BLaER1 (cell line): ENCODE data around the gene SKOR1.

ENCODE experiments used
- H3K27ac ChIP-seq: shearing (Covaris generic); formaldehyde crosslinking; 2 replicates; pipeline ENCODE4 v1.8.1; 2022
- H3K27me3 ChIP-seq: shearing (Covaris generic); formaldehyde crosslinking; 2 replicates; pipeline ENCODE4 v1.8.1; 2022
- H3K36me3 ChIP-seq: shearing (Covaris generic); formaldehyde crosslinking; 2 replicates; pipeline ENCODE4 v1.8.1; 2022
- H3K4me1 ChIP-seq: shearing (Covaris generic); formaldehyde crosslinking; 2 replicates; pipeline ENCODE4 v1.8.1; 2022
- H3K4me2 ChIP-seq: shearing (Covaris generic); formaldehyde crosslinking; 2 replicates; pipeline ENCODE4 v1.8.1; 2022
- H3K4me3 ChIP-seq: shearing (Covaris generic); formaldehyde crosslinking; 2 replicates; pipeline ENCODE4 v1.8.1; 2022
- H3K9ac ChIP-seq: shearing (Covaris generic); formaldehyde crosslinking; 2 replicates; pipeline ENCODE4 v1.8.1; 2022
- H3K9me3 ChIP-seq: shearing (Covaris generic); formaldehyde crosslinking; 2 replicates; pipeline ENCODE4 v1.8.1; 2022
- H4K20me1 ChIP-seq: shearing (Covaris generic); formaldehyde crosslinking; 2 replicates; pipeline ENCODE4 v1.8.1; 2022
- Cebpa-rat ChIP-seq: shearing (Covaris generic); IDR thresholded peaks from 2 replicates; pipeline ENCODE4 v1.8.1; 2022

The SKOR1 gene

DNA sequence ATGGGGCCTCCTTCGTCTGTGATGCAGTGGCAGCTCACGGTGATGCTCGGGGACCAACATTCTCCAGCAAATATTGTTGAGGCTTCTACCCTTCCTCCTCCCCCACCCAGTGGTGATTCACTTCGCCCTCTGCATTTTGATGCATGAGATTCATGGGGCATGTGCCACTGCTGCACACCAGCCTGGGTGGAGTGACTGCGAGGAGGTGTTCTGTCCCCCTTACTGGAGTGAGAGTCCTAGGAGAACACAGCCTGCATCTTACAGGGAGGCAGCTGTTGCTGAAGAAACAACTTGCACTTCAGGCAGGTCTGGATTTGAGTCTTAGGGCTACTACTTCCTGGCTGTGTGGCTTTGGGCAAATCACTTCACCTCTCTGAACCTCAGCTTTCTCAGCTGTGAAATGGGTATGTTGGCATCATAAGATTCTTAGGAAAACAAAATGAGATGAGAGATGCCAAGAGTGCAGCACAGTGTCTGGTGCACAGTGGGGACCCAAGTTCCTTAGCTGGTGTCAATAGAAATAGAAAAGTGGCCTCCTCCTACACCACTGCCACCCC lies 10.2 kb upstream of the SKOR1 start:
- H3K9ac ChIP-seq: no peak overlapping the region
- H4K20me1 ChIP-seq: peaks cover 9% of the 10 kb centered on the region; the same call in 1 of the 2 replicates
- no peak overlapping the region for H3K4me2 ChIP-seq
- H3K4me1 ChIP-seq: peaks cover 26% of the 10 kb centered on the region
- peaks cover 23% of the 10 kb centered on the region for H3K27me3 ChIP-seq
- H3K4me3 ChIP-seq: no peak overlapping the region
- peaks cover 11% of the 10 kb centered on the region for H3K36me3 ChIP-seq
- no peak for TF ChIP-seq Cebpa-rat
- no peak overlapping the region for H3K27ac ChIP-seq
- H3K9me3 ChIP-seq: peaks cover 10% of the 10 kb centered on the region

DNA sequence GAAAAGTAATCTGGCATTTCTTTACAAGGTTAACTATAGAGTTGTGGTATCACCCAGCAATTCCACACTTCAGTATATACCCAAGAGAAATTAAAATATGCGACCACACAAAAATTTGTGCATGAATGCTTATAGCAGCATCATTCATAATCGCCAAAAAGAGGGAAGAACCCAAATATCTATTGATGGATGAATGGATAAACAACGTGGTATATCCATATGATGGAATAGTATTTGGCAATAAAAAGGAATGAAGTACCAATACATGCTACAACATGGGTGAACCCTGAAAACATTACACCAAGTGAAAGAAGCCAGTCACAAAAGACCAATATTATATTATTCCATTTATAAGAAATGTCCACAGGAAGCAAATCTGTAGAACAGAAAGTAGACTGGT lies 8.6 kb upstream of the SKOR1 start:
- Histone ChIP-seq H3K4me2 (no peak overlapping the region), H4K20me1 (peaks cover 24% of the 10 kb centered on the region; the same call in 1 of the 2 replicates), H3K4me3 (no peak overlapping the region), H3K27ac (no peak overlapping the region), H3K4me1 (peaks cover 14% of the 10 kb centered on the region), H3K9me3 (peaks cover 18% of the 10 kb centered on the region), H3K36me3 (peaks cover 11% of the 10 kb centered on the region), H3K27me3 (peaks cover 39% of the 10 kb centered on the region), H3K9ac (no peak overlapping the region)
- no peak for TF ChIP-seq Cebpa-rat

DNA sequence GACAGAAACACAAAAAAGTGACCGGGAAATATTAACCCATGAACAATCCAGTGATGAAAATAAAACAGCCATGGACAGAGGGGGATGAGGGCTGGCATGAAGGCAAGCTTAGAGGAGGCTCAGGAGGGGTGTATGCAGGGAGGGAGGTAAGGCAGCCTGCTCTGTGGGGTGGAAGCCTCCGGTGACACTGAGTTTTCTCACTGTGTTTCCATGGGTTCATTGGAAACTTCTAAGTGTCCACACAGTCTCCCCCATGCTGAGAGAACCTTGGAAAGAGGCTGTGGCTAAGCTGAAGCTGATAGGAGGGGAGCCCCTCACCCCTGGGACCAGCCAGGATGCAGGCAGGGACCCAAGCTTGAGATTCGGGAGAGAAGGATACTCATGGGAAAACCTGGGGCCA lies 6.8 kb upstream of the SKOR1 start:
- Histone ChIP-seq H3K4me1 (no peaks in the 10 kb centered on the region), H4K20me1 (peaks cover 39% of the 10 kb centered on the region; the same call in 1 of the 2 replicates), H3K27me3 (peaks cover 57% of the 10 kb centered on the region), H3K4me2 (no peak overlapping the region), H3K9ac (no peak overlapping the region), H3K27ac (no peak overlapping the region), H3K9me3 (peaks cover 36% of the 10 kb centered on the region), H3K4me3 (no peak overlapping the region), H3K36me3 (peaks cover 11% of the 10 kb centered on the region)
- no peak for TF ChIP-seq Cebpa-rat

DNA sequence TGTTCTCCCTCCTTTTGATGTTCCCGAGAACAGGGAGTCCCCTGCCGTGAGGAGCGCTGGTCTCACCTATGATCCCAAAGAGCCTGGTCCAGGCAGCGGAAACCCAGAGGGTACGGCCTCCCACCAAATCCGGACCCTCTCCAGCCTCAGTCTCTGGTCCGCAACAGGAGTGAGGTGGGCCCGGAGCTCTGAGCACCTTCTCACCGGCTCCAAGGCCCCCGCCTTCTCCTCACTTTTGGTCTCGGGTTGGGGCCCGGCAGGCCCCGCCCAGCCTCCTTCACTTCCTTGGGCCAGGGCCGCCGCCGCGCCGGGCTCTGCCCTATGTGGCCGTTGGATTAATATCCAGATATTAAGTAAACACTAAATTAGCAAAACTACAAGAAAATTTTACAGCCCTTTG lies 5.7 kb upstream of the SKOR1 start:
- no peak for TF ChIP-seq Cebpa-rat
- H3K27me3 ChIP-seq: peaks cover 69% of the 10 kb centered on the region
- H3K9ac ChIP-seq: no peak overlapping the region
- peaks cover 51% of the 10 kb centered on the region; the same call in 1 of the 2 replicates for H4K20me1 ChIP-seq
- H3K4me2 ChIP-seq: no peak overlapping the region
- no peak overlapping the region for H3K27ac ChIP-seq
- H3K4me1 ChIP-seq: no peaks in the 10 kb centered on the region
- H3K9me3 ChIP-seq: peaks cover 46% of the 10 kb centered on the region
- peaks cover 11% of the 10 kb centered on the region for H3K36me3 ChIP-seq
- H3K4me3 ChIP-seq: no peak overlapping the region

DNA sequence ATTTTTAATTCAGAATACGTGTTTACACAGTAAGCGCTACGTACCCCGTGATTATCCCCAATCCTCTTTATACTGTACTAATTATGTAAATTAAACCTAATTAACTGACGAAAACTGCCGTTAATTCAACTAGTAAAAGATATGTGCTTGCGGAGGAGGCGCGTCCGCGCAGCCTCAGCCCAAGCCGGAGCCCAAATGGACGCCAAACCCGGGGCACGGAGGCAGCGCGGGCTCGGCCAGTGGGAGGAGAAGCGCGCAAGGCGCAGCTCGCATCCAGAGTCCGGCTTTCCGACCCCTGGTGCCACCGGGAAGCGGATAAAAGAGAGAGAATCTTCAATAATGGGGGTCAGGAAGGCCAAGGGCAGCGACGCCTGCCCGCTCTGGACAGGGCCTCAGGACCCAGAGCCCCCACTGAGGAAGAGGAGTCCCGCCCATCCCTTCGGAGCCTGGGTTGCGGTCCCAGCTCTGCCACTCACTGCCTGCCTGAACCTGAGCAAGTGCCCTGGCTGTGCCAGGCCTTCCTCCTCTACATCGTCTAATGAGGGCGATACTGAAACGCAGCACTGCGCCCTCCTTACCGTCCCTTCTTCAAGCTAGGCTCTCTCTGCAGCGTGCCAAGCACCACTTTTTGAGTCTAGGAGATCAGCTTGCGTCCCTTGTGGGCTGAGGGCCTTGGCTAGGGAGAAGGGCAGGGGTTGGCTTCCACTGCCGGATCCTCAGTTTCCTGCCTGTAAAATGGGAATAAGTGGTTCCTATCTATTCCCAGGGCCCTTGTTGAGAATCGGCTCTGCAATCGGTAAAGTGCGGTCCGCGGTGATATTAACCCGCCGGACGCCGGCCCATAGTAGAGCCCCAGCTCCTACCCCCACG lies 5.0 kb upstream of the SKOR1 start:
- peaks cover 76% of the 10 kb centered on the region for H3K27me3 ChIP-seq
- H3K4me3 ChIP-seq: no peak overlapping the region
- no peak for TF ChIP-seq Cebpa-rat

DNA sequence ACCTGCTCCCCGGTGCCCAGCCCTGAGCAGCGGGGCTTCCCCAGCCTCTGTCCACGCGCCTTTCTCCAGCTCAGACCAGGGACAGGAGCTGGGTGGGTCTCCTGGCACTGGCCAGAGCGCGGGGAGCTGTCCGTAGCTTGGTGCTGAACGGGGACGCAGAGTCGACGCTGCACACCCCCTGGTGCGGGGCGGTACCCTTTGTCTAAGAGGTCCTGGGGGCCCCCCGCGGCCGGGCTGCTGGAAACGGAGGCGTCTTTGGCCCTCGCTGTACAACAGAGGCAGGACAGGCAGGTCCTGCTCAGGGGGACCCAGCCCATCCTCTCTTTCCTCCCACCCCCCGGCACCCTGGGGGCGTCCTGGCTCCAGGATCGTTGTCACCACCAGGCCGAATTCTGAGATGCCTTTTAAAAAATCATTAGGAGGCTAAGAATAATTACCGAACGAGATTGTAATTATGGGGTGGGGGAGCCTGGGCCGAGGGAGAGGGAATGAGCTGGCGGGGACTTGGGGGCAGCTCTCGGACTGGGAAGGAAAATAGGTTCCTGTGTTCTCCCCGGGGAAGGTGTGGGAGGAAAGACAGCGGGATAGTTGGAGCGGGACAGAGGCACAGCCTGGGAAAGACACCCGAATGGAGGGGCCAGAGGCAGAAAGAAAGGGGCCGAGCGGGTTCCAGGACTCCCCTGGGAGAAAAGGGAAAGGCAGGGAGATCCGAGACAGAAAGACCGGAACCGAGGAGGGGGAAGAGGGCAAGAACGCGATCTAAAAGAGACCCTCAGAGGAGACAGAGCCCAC lies 4.1 kb upstream of the SKOR1 start:
- Histone ChIP-seq H4K20me1 (peaks cover 55% of the 10 kb centered on the region; the same call in 1 of the 2 replicates), H3K4me3 (no peak overlapping the region), H3K27me3 (peaks cover 84% of the 10 kb centered on the region), H3K27ac (no peak overlapping the region), H3K4me2 (no peak overlapping the region), H3K4me1 (no peaks in the 10 kb centered on the region), H3K36me3 (0 out of 2 replicates have a peak, but pooled peaks cover 4% of the 10 kb centered on the region), H3K9ac (no peak overlapping the region), H3K9me3 (peaks cover 52% of the 10 kb centered on the region)
- no peak for TF ChIP-seq Cebpa-rat

More for the DNA sequence above, 5.0 kb upstream of the SKOR1 start:
- Histone ChIP-seq H3K9ac (no peak overlapping the region), H3K4me2 (no peak overlapping the region), H3K4me1 (no peaks in the 10 kb centered on the region), H3K27ac (no peak overlapping the region), H3K9me3 (peaks cover 52% of the 10 kb centered on the region), H3K36me3 (peaks cover 5% of the 10 kb centered on the region), H4K20me1 (peaks cover 55% of the 10 kb centered on the region; the same call in 1 of the 2 replicates)

DNA sequence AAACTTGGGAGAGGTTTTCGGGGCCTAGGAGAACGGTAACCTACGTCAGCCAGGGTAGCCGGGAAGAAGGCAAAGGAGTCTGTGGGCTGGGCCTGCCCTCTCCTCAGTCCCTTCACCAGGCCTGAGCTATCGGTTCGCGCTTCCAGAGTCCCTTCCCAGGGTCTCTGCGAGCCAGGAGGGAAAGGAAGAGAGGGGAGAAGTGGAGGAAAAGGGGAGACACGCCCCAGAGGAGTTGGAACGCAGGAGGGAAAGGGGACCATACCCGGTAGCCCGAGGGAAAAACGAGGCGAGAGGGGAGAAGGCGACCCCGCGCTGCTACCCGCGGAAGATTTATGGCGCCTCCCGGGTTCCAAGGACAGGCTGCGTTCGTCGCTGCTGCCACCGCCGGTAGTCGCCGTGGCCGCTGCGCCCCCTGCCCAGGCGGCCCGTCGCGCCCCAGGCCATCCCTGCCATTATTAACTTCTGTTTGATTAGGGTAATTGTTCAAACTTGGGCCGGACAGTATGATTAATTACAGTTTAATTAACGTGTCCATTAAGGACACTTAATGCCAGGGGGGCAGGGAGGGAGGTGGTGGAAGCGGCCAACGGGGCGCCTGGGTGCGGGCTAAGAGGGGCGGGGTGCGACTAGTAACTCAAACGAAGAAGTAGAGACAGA lies 3.4 kb upstream of the SKOR1 start:
- peaks cover 59% of the 10 kb centered on the region for H3K9me3 ChIP-seq
- 0 out of 2 replicates have a peak, but pooled peaks cover 4% of the 10 kb centered on the region for H3K36me3 ChIP-seq
- H3K4me3 ChIP-seq: no peak overlapping the region
- H3K9ac ChIP-seq: no peak overlapping the region
- H3K4me1 ChIP-seq: no peaks in the 10 kb centered on the region
- no peak overlapping the region for H3K4me2 ChIP-seq
- H3K27me3 ChIP-seq: peaks cover 91% of the 10 kb centered on the region
- TF ChIP-seq Cebpa-rat: no peak
- peaks cover 55% of the 10 kb centered on the region; the same call in 1 of the 2 replicates for H4K20me1 ChIP-seq
- H3K27ac ChIP-seq: no peak overlapping the region

DNA sequence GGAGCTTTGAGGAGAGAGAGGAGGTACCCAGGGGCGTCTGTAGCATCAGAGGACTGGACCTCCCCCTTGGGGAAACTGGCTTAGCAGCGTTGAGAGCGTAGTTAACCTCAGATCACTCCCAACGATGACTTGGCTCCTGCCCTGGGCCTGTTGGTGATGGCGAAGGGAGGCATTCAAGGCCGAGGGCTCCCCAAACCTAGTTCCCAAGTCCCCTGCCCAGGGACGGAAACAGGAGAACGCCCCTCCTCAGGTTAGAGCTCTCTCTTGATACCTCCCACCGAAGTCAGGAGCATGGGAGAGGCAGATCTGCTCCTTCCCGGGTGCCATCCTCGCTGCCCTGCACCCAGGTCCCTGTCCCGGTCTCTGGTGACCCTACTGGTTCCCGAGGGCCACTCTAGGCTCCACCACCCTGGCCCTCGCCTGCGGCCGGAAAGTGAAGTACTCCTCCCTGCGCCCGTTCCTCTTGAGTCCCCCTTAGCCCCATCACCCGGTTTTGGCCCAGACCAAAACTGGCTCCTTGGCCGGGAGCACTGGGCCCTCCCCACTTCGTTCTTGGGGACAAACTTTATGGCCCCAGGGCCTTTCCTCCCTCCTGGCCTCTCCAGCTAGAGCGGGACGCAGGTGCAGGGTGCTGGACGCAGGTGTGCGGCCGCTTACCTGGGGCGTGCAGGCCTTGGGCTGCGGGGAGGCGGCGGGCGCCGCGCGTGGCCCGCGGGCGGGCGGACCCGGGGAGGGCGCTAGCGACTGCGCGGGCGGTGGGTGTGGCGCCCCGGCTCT lies 2.6 kb upstream of the SKOR1 start:
- no peak for TF ChIP-seq Cebpa-rat
- Histone ChIP-seq H3K9me3 (peaks cover 67% of the 10 kb centered on the region), H3K36me3 (0 out of 2 replicates have a peak, but pooled peaks cover 4% of the 10 kb centered on the region), H3K4me2 (no peak overlapping the region), H3K27ac (no peak overlapping the region), H3K27me3 (peaks cover 98% of the 10 kb centered on the region), H4K20me1 (peaks cover 55% of the 10 kb centered on the region; the same call in 1 of the 2 replicates), H3K9ac (no peak overlapping the region), H3K4me1 (no peaks in the 10 kb centered on the region), H3K4me3 (peak overlapping the region; percentile 31; the same call in 1 of the 2 replicates)
